HT1080 (cell line): Measurements from ENCODE around the gene SLC38A8. TPM values are rescaled to one million over a fixed set of nuclear protein-coding genes. Genes with fewer than 3 reads are reported as not detected.

ENCODE experiments used
- DNase-seq: peaks from one replicate; pipeline ENCODE4 v3.0.0-alpha.2; 2015; ENCODE audit warnings: low read depth
- small RNA-seq: library from RNA; depleted of rRNA; stranded (forward); fragments of <200 nt; gene quantifications from one replicate; pipeline ENCODE3, GENCODE V24; 2014
- total RNA-seq: library from RNA; depleted of rRNA; stranded (reverse); fragments of >200 nt; shearing (Covaris generic); gene quantifications from 2 replicates; pipeline ENCODE4 v1.2.3, GENCODE V29; 2014; rRNA removed

SLC38A8 gene
- total RNA-seq, 1 experiment from 2014 or later, result not detected

GRCh38 chr16:83971165-83972130, 71.1 kb downstream of the SLC38A8 start:
- no peak for DNase-seq

DNA sequence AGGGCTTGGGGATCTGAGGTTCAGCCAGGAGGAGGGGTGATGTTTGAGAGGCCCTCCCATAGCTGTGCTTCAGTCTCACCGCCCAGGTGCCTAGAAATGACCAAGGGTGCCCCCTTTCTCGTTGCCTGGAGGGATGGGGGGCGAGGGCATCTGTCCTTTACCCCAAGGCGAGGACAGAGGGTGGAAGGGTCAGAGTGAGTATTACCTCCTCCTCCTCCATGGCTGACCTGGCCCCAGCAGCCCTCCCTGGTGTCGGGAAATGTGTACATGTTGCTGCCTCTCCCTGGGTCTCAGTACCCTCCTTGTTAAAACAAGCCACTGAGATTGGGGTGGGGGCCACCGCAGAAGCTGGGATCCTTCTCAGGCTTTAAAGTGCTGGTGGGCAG, 72.2 kb downstream of the SLC38A8 start:
- DNase-seq, result no peak

GRCh38 chr16:83969771-83970429, 72.7 kb downstream of the SLC38A8 start:
- DNase-seq, result no peak

- no peak for DNase-seq
Measured at GRCh38 chr16:83968891-83969649, 73.5 kb downstream of the SLC38A8 start.

DNA sequence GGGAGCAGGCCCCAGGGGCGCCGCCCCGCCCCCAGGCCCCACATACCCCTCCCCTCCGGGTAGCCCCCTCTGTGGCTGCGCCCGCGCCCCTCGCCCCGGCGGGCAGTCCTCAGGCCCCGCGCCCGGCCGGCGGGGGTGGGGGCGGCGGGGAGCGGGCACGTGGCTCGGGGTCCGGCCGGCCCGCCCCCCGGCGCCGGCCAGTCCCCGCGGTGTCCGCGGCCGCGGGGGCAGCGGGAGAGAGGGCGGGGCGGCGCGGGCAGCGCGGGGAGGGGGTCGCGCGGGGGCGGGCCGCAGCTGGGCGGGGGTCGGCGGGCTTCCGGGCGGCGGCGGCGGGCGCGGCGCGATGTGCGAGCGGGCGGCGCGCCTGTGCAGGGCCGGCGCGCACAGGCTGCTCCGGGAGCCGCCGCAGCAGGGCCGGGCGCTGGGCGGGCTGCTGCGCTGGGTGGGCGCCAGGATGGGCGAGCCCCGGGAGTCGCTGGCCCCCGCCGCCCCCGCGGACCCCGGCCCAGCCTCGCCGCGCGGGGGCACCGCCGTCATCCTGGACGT, 74.2 kb downstream of the SLC38A8 start:
- DNase-seq, result no peak

- no peak for DNase-seq
Measured at GRCh38 chr16:83967838-83968305, 74.7 kb downstream of the SLC38A8 start, which contains the start of gene NECAB2. Gene NECAB2, plus strand, starts transcription at chr16:83968244. Its CDS starts 405 bp downstream, at chr16:83968649.

- DNase-seq, result no peak
Measured at GRCh38 chr16:83967091-83967490, 75.5 kb downstream of the SLC38A8 start.

DNA sequence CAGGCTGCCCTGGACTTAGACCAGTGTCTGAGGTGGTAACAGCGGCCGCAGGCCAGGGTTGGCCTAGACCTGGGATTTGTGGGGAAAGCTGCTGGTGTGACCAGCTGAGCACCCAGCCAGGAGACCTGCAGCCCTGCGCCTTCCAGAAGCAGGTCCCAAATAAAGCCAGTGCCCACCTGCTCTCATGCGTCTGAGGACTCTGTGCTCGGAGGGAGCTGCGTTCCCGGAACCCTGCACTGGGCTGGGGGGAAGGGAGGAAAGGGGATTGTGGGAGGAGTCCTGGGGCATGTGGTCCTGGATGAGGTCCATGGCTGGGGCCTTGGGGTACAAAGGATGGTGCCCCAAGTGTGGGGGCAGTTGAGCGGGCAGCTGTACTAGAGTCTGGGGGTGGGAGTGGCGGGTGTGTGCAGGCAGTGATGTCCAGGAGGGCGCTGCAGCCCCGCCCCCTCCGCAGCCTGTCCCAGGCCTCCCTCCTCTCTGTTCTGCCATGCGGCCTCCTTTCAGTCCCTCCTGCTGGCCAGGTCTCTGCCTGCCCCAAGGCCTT, 76.4 kb downstream of the SLC38A8 start:
- DNase-seq, result no peak

GRCh38 chr16:83965444-83966152, 77.0 kb downstream of the SLC38A8 start:
- no peak for DNase-seq

- DNase-seq, result no peak
Measured at GRCh38 chr16:83964684-83965443, 77.7 kb downstream of the SLC38A8 start.

- no peak for DNase-seq
Measured at GRCh38 chr16:83963277-83964119, 79.1 kb downstream of the SLC38A8 start.

GRCh38 chr16:83961591-83961990, 81.0 kb downstream of the SLC38A8 start:
- no peak for DNase-seq

- DNase-seq, result no peak
Measured at GRCh38 chr16:83960521-83961249, 81.9 kb downstream of the SLC38A8 start.

Small RNA genes within 50 kb of the gene (small RNA-seq; reads per million reads assigned to genes)
- 0.07 reads per million for gene RNA5SP432

Other genes starting within 250 kb of the SLC38A8 start
- gene HSBP1, start 234.8 kb downstream of the SLC38A8 start, total RNA-seq, result 156 and 177 TPM in 2 replicates
- 0.47 and 1.2 TPM in 2 replicates for gene MLYCD, start 143.7 kb downstream of the SLC38A8 start, total RNA-seq
- 2.1 and 3.8 TPM in 2 replicates for gene OSGIN1, start 89.6 kb downstream of the SLC38A8 start, total RNA-seq
- gene NECAB2, start 74.6 kb downstream of the SLC38A8 start, total RNA-seq, result not detected in 2 replicates
- gene MBTPS1, start 74.1 kb upstream of the SLC38A8 start, total RNA-seq, result 62.4 and 72.8 TPM in 2 replicates
- 19.3 and 19.4 TPM in 2 replicates for gene HSDL1, start 102.4 kb upstream of the SLC38A8 start, total RNA-seq
- gene DNAAF1, start 102.5 kb upstream of the SLC38A8 start, total RNA-seq, result not detected in 2 replicates
- 26.4 and 27.8 TPM in 2 replicates for gene TAF1C, start 144.3 kb upstream of the SLC38A8 start, total RNA-seq
- gene ADAD2, start 148.4 kb upstream of the SLC38A8 start, total RNA-seq, result not detected in 2 replicates
- gene KCNG4, start 197.2 kb upstream of the SLC38A8 start, total RNA-seq, result not detected in 2 replicates